Thyroid gland (tissue), 4 donors: ENCODE results near the gene KIRREL1.

Experiments
- CTCF ChIP-seq, 6 experiments: fragments of 200-600 bp in 3 of 6; fragments of 450-650 bp in 3 of 6; sonication (generic) in 3 of 6; IDR thresholded peaks; one replicate each; pipeline ENCODE4 v1.5.1; 2016 to 2019; ENCODE audit warnings: antibody characterized with exemption in 6 of 6, mild to moderate bottlenecking in 2 of 6, inconsistent platforms in 1 of 6, moderate library complexity in 1 of 6
- POLR2A ChIP-seq, 2 donors: fragments of 450-650 bp; IDR thresholded peaks; one replicate each; pipeline ENCODE4 v1.6.1; 2017; ENCODE audit warnings: antibody characterized with exemption in 2 of 2, mild to moderate bottlenecking in 2 of 2, moderate library complexity in 1 of 2

- TF ChIP-seq CTCF (IDR thresholded peaks at IDR 0.05) (no peak), POLR2A (IDR thresholded peaks at IDR 0.05) (no peak)
Measured at GRCh38 chr1:158115126-158115525, 121.7 kb downstream of the KIRREL1 start.
